ENCODE measurements around the gene PRDM2. TPM values are rescaled to one million over a fixed set of nuclear protein-coding genes. Genes with fewer than 3 reads are reported as not detected.

Gene PRDM2
- total RNA-seq, 2 donors from 2014 or later: 27.8 to 38.9 TPM

DNA sequence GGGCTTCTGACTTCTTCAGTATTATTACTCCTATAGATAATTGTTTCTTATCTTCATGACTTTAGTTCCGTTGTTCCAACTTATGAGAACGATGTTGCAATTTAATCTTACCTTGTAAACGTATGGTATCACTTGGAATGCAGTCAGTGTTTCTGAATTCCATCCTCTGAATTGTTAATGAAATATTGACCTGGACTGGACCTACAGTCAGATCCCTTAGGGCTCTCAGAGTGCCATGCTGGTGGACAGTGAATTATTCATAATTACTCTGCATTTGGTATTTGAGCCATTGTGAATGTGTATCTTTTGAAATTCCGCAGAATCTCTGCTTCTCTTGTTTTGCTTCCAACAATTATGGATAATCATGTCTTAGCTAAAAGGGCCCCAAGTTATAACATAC lies 72.3 kb downstream of the PRDM2 start:
- no peak overlapping the region for H3K4me3 ChIP-seq
- intact Hi-C loops (cut with DNase I): no loop called here
- no peaks in the 10 kb centered on the region for H3K27me3 ChIP-seq (replicated peaks; ENCODE audit: insufficient read depth)
- H3K36me3 ChIP-seq: no peaks in the 10 kb centered on the region
- DNase-seq (ENCODE audit: low spot score): no peak
- no peak overlapping the region for H3K27ac ChIP-seq
- no peaks in the 10 kb centered on the region for H3K9me3 ChIP-seq
- TF ChIP-seq POLR2AphosphoS5 (IDR thresholded peaks at IDR 0.05) (no peak), CTCF (IDR thresholded peaks at IDR 0.05) (no peak), POLR2A (IDR thresholded peaks at IDR 0.05) (no peak)
- H3K4me1 ChIP-seq (replicated peaks): no peaks in the 10 kb centered on the region
- 85% methylated on average over 4 of the region's 4 CpGs for WGBS

DNA sequence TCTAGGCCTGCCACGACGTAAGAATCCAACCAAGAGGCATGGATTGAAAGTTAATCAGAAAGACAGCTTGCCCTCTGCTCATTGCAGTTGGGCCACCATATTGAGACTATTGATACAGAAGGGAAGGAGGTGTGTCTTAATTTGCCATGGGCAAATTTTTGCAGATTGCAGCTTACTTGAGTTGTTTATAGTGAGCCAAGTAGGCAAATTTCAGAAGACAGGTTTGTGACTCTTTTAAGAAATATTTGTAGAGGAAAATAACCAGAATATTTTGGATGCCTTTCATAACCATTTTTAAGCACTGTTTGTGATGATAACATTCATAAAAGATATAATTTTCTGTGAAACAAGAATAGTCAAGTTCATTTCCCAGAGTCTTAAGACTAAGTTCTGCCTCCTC lies 74.1 kb downstream of the PRDM2 start:
- H3K27me3 ChIP-seq (replicated peaks; ENCODE audit: insufficient read depth): no peaks in the 10 kb centered on the region
- H3K36me3 ChIP-seq: no peaks in the 10 kb centered on the region
- H3K4me3 ChIP-seq: no peak overlapping the region
- no peak overlapping the region for H3K27ac ChIP-seq
- intact Hi-C loops (cut with DNase I): no loop called here
- no peaks in the 10 kb centered on the region for H3K9me3 ChIP-seq
- DNase-seq (ENCODE audit: low spot score): no peak
- 96% methylated on average over 2 of the region's 2 CpGs for WGBS
- no peaks in the 10 kb centered on the region for H3K4me1 ChIP-seq (replicated peaks)
- TF ChIP-seq CTCF (IDR thresholded peaks at IDR 0.05): no peak
- TF ChIP-seq POLR2AphosphoS5 (IDR thresholded peaks at IDR 0.05): no peak
- no peak for TF ChIP-seq POLR2A (IDR thresholded peaks at IDR 0.05)

GRCh38 chr1:13775459-13775858 lies 75.5 kb downstream of the PRDM2 start:
- DNase-seq (ENCODE audit: low spot score): no peak
- intact Hi-C loops (cut with DNase I): no loop called here
- Histone ChIP-seq H3K27ac (no peak overlapping the region), H3K27me3 (replicated peaks; ENCODE audit: insufficient read depth) (no peaks in the 10 kb centered on the region), H3K4me3 (no peak overlapping the region), H3K36me3 (no peaks in the 10 kb centered on the region), H3K4me1 (replicated peaks) (no peaks in the 10 kb centered on the region), H3K9me3 (no peaks in the 10 kb centered on the region)
- 70% methylated on average over 5 of the region's 5 CpGs for WGBS
- no peak for TF ChIP-seq POLR2A (IDR thresholded peaks at IDR 0.05)
- no peak for TF ChIP-seq POLR2AphosphoS5 (IDR thresholded peaks at IDR 0.05)
- TF ChIP-seq CTCF (IDR thresholded peaks at IDR 0.05): no peak

DNA sequence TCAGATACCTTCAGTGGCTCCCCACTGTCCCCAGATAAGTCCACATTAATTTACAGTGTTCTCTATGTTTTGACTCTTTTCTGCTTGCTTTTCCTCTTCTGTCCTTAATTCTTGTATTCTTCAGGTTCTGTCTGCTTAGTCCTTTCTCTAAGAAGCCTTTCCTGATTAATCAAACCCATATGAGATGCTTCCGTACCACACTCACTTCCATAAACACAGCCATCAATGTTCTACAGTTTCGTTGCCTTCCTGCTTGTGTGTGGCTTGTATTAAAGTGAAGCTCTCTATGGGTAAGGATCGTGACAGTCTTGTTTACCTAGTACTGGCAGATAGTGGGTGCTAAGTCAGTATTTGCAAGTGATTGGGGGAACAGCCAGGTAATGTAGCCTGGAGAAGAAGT lies 75.9 kb downstream of the PRDM2 start:
- H3K4me1 ChIP-seq (replicated peaks): peaks cover under 1% of the 10 kb centered on the region
- no peak overlapping the region for H3K4me3 ChIP-seq
- 63% methylated on average over 3 of the region's 3 CpGs for WGBS
- TF ChIP-seq POLR2A (IDR thresholded peaks at IDR 0.05): no peak
- no peak for TF ChIP-seq CTCF (IDR thresholded peaks at IDR 0.05)
- no peak overlapping the region for H3K27ac ChIP-seq
- H3K27me3 ChIP-seq (replicated peaks; ENCODE audit: insufficient read depth): no peaks in the 10 kb centered on the region
- no peaks in the 10 kb centered on the region for H3K9me3 ChIP-seq
- intact Hi-C loops (cut with DNase I): no loop called here
- DNase-seq (ENCODE audit: low spot score): no peak
- H3K36me3 ChIP-seq: no peaks in the 10 kb centered on the region

DNA sequence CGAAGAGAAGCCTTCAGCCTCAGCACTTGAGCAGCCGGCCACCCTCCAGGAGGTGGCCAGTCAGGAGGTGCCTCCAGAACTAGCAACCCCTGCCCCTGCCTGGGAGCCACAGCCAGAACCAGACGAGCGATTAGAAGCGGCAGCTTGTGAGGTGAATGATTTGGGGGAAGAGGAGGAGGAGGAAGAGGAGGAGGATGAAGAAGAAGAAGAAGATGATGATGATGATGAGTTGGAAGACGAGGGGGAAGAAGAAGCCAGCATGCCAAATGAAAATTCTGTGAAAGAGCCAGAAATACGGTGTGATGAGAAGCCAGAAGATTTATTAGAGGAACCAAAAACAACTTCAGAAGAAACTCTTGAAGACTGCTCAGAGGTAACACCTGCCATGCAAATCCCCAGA lies 78.4 kb downstream of the PRDM2 start:
- intact Hi-C loops (cut with DNase I): no loop called here
- 92% methylated on average over 7 of the region's 7 CpGs for WGBS
- H3K36me3 ChIP-seq: no peaks in the 10 kb centered on the region

More for the DNA sequence above, 78.4 kb downstream of the PRDM2 start:
- Histone ChIP-seq H3K9me3 (no peaks in the 10 kb centered on the region), H3K27ac (no peak overlapping the region), H3K4me1 (replicated peaks) (peaks cover 6% of the 10 kb centered on the region), H3K27me3 (replicated peaks; ENCODE audit: insufficient read depth) (no peaks in the 10 kb centered on the region), H3K4me3 (no peak overlapping the region)
- DNase-seq (ENCODE audit: low spot score): no peak
- no peak for TF ChIP-seq POLR2A (IDR thresholded peaks at IDR 0.05)
- no peak for TF ChIP-seq CTCF (IDR thresholded peaks at IDR 0.05)
- no peak for TF ChIP-seq POLR2AphosphoS5 (IDR thresholded peaks at IDR 0.05)
